Measurements from ENCODE around the gene FSTL4. TPM values are rescaled to one million over a fixed set of nuclear protein-coding genes. Genes with fewer than 3 reads are reported as not detected.

The FSTL4 gene
- polyA plus RNA-seq, 1 of the 3 experiments (the other 2 are of a cell fraction): not detected

DNA sequence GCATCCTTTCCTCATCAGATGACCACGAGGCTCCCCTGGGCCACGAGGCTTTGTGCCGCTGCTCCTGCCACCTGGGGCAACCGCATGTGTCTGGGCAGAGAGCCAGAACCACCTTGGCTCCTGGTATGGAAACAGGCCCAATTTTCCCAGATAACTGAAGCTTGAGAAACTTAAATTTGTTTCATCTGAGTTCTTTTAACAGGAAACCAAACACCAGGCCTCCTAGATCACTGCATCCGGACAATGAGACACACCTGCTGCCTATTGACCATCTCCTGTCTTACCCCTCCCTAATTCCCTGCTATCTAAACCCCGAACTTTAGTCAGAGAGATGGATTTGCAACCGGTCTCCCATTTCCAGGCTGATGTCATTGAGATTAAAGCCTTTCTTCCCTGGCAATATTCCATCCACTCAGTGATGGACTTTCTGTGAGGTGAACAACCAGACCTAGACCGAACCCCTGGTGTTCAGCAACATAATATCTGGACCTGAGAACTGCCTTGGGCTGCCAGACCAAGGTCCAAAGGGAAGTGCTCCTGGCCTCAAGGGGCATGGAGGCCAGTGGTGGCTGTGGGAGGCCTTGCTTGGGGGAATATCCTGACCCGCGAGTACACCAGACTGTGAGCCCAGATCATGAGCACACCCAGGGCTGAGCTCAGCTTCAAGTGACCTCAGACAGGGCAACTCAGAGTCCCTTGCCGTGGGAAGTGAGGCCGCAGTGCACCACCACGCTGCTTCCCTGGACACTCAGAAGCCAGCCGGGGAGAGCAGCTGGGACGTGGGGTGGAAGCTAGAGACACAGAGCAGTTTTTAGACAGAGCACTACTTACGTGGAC is 360.8 kb downstream of the FSTL4 start:
- CTCF ChIA-PET: interaction anchor here (9.0 kb wide), 1 partner anchor 139 kb away, joined by 117 read pairs; no protein-coding TSS in a partner anchor
- no peaks in the 10 kb centered on the region for H4K20me1 ChIP-seq (ENCODE audit: insufficient read depth)
- no peak overlapping the region for H3K9ac ChIP-seq
- H3K9me2 ChIP-seq: no peaks in the 10 kb centered on the region
- no peak overlapping the region for H3K4me2 ChIP-seq
- POLR2A ChIA-PET: no interaction called here
- no peak for TF ChIP-seq ELF1 (IDR thresholded peaks at IDR 0.05)
- TF ChIP-seq, protein P1, sequence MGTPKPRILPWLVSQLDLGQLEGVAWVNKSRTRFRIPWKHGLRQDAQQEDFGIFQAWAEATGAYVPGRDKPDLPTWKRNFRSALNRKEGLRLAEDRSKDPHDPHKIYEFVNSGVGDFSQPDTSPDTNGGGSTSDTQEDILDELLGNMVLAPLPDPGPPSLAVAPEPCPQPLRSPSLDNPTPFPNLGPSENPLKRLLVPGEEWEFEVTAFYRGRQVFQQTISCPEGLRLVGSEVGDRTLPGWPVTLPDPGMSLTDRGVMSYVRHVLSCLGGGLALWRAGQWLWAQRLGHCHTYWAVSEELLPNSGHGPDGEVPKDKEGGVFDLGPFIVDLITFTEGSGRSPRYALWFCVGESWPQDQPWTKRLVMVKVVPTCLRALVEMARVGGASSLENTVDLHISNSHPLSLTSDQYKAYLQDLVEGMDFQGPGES (IDR thresholded peaks at IDR 0.05; ENCODE audit: low read depth, low read length): no peak
- no peak for TF ChIP-seq MXI1 (IDR thresholded peaks at IDR 0.05; ENCODE audit: low read depth, low read length)
- TF ChIP-seq, protein P2, sequence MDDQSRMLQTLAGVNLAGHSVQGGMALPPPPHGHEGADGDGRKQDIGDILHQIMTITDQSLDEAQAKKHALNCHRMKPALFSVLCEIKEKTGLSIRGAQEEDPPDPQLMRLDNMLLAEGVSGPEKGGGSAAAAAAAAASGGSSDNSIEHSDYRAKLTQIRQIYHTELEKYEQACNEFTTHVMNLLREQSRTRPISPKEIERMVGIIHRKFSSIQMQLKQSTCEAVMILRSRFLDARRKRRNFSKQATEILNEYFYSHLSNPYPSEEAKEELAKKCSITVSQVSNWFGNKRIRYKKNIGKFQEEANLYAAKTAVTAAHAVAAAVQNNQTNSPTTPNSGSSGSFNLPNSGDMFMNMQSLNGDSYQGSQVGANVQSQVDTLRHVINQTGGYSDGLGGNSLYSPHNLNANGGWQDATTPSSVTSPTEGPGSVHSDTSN (IDR thresholded peaks at IDR 0.05): no peak
- TF ChIP-seq GATA2 (CRISPR knock-in tag; IDR thresholded peaks at IDR 0.05): no peak
- no peak for TF ChIP-seq SIN3A (IDR thresholded peaks at IDR 0.05; ENCODE audit: borderline replicate concordance, low read depth, low read length)
- TF ChIP-seq RCOR1 (IDR thresholded peaks at IDR 0.05; ENCODE audit: low read length): no peak
- H3K4me1 ChIP-seq (ENCODE audit: control insufficient read depth in 1 of 2, insufficient read depth in 2 of 2, low read depth in 1 of 2, low read length in 1 of 2): peaks cover 0 to 17% of the 10 kb centered on the region in 2 experiments; a peak in 1 of 4 replicates
- H3K9me3 ChIP-seq: no peaks in the 10 kb centered on the region
- no peaks in the 10 kb centered on the region for H3K27me3 ChIP-seq (ENCODE audit: insufficient read depth)
- no peak for DNase-seq
- no peak overlapping the region for H2AFZ ChIP-seq (ENCODE audit: low read depth)
- H3K27ac ChIP-seq (ENCODE audit: low read depth in 2 of 2, low read length in 1 of 2): no peak overlapping the region; a peak in 1 of 4 replicates
- 64% methylated on average over 10 of the region's 16 CpGs for WGBS (ENCODE audit: low lambda C conversion rate)
- H3F3A ChIP-seq (replicated peaks; ENCODE audit: insufficient read depth): no peaks in the 10 kb centered on the region
- H3K36me3 ChIP-seq (replicated peaks in 1 of 2; ENCODE audit: control insufficient read depth in 1 of 2, insufficient read depth in 2 of 2, low read length in 1 of 2): no peaks in the 10 kb centered on the region
- no peak overlapping the region for H3K4me3 ChIP-seq (ENCODE audit: low read depth in 2 of 2, low read length in 1 of 2)
- H3K79me2 ChIP-seq (ENCODE audit: insufficient read depth): no peaks in the 10 kb centered on the region

DNA sequence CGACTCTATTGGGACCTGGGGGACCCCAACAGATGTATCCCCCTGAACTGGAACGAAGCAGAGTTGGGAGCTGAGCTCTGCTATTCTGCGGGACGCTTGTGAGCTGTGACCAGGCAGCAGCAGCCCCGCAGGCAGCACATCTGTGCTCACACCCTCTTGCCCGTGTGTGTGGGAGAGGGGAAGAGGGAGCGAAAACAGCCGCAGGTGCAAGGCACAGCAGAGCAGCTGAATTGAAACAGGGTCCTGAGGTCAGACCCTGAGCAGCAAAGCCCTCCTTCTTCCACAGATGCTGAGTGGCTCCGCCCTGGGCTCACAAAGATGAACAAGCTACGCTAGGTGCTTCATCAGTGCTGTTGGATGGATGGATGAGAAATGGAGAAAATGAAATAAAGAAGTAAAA is 361.8 kb downstream of the FSTL4 start:
- Histone ChIP-seq H3K9ac (no peak overlapping the region), H3K79me2 (ENCODE audit: insufficient read depth) (no peaks in the 10 kb centered on the region), H3K9me2 (no peaks in the 10 kb centered on the region), H3K4me2 (no peak overlapping the region), H3K4me3 (ENCODE audit: low read depth in 2 of 2, low read length in 1 of 2) (no peak overlapping the region), H3K27ac (ENCODE audit: low read depth in 2 of 2, low read length in 1 of 2) (no peak overlapping the region), H2AFZ (ENCODE audit: low read depth) (no peak overlapping the region), H3K27me3 (ENCODE audit: insufficient read depth) (no peaks in the 10 kb centered on the region), H3K36me3 (replicated peaks in 1 of 2; ENCODE audit: control insufficient read depth in 1 of 2, insufficient read depth in 2 of 2, low read length in 1 of 2) (no peaks in the 10 kb centered on the region), H3K9me3 (no peaks in the 10 kb centered on the region), H4K20me1 (ENCODE audit: insufficient read depth) (no peaks in the 10 kb centered on the region), H3F3A (replicated peaks; ENCODE audit: insufficient read depth) (peaks cover 7% of the 10 kb centered on the region), H3K4me1 (ENCODE audit: control insufficient read depth in 1 of 2, insufficient read depth in 2 of 2, low read depth in 1 of 2, low read length in 1 of 2) (peaks cover 0 to 17% of the 10 kb centered on the region in 2 experiments; a peak in 1 of 4 replicates)
- ChIA-PET POLR2A (no interaction called here), CTCF (interaction anchor here (3.3 to 9.0 kb wide), 2 partner anchors 38 to 138 kb away, joined by 23 to 117 read pairs; no protein-coding TSS in a partner anchor)
- DNase-seq: no peak
- 72% methylated on average over 6 of the region's 10 CpGs for WGBS (ENCODE audit: low lambda C conversion rate)
- TF ChIP-seq FOXM1 (IDR thresholded peaks at IDR 0.05; ENCODE audit: low read depth): no peak
- no peak for TF ChIP-seq YY1 (IDR thresholded peaks at IDR 0.05; ENCODE audit: low read depth)
- TF ChIP-seq CHD2 (IDR thresholded peaks at IDR 0.05; ENCODE audit: low read length, partially characterized antibody): no peak
- TF ChIP-seq FOSL2 (IDR thresholded peaks at IDR 0.05; ENCODE audit: borderline replicate concordance, low read depth): no peak
- TF ChIP-seq FOXJ3 (CRISPR knock-in tag; IDR thresholded peaks at IDR 0.05): no peak
- no peak for TF ChIP-seq GATA2 (CRISPR knock-in tag; IDR thresholded peaks at IDR 0.05)
- no peak for TF ChIP-seq RXRA (IDR thresholded peaks at IDR 0.05; ENCODE audit: borderline replicate concordance, low read depth)
- TF ChIP-seq, protein P1 (IDR thresholded peaks at IDR 0.05; ENCODE audit: low read depth, low read length): no peak
- TF ChIP-seq TEAD4 (IDR thresholded peaks at IDR 0.05; ENCODE audit: borderline replicate concordance, insufficient read depth): no peak

Data from SK-N-SH (cell line).